Lower leg skin (tissue), 4 donors: ENCODE measurements around the gene YTHDF2. TPM values are rescaled to one million over a fixed set of nuclear protein-coding genes. Genes with fewer than 3 reads are reported as not detected.

Source experiments
- DNase-seq, 2 donors: peaks; one replicate each; pipeline ENCODE4 v3.0.0-alpha.2; 2019; ENCODE audit warnings: low spot score in 2 of 2
- H3K4me3 ChIP-seq: fragments of 200-600 bp; sonication (generic); 2 replicates; pipeline ENCODE4 v1.5.1; 2017; ENCODE audit warnings: mild to moderate bottlenecking, low read depth; ENCODE audit not compliant: poor library complexity, severe bottlenecking
- POLR2A ChIP-seq, 2 donors: fragments of 450-650 bp; IDR thresholded peaks; one replicate each; pipeline ENCODE4 v1.6.1; 2016 to 2017; ENCODE audit warnings: antibody characterized with exemption in 2 of 2, mild to moderate bottlenecking in 1 of 2, moderate library complexity in 1 of 2
- WGBS, 2 donors: methylation state at CpG; one replicate each; pipeline ENCODE4 v1.1.5; 2018; 5-methylcytosine and 5-hydroxymethylcytosine counted together
- intact Hi-C: fragments of 100-400 bp; cut with DNase I; formaldehyde crosslinking; loops from one replicate; pipeline ENCODE4 v1.15.0; 2023; ENCODE audit warnings: low total_unique reads
- total RNA-seq, 4 donors: library from RNA; depleted of rRNA; stranded (reverse); fragments of >200 nt; gene quantifications; one replicate each; pipeline ENCODE4 v1.1.0, GENCODE V29; 2016
- TF ChIP-seq, protein P1 (sequence below), 3 donors: fragments of 450-650 bp; IDR thresholded peaks; one replicate each; pipeline ENCODE4 v1.5.1; 2016; ENCODE audit warnings: antibody characterized with exemption in 3 of 3, mild to moderate bottlenecking in 3 of 3, moderate library complexity in 2 of 3

The YTHDF2 gene
- total RNA-seq, 4 donors from 2014 or later, result 59.6 to 79.9 (median 72.3) TPM

DNA sequence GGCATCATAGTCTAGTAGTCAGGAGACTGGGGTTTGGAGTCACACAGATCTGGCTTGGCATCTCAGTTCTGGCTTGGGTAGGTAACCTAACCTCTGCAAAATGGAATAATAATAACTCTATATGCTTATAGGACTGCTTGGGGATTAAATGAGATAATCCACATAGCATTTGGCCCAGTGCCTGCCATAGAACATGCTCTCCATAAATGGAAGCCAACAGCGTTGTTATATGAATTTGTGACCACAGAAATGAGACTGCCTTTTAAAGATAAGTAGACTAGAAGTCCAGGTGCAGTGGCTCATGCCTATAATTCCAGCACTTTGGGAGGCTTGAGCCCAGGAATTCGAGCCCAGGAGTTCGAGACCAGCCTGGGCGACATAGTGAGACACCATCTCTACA is 71.2 kb downstream of the YTHDF2 start:
- TF ChIP-seq, protein P1, sequence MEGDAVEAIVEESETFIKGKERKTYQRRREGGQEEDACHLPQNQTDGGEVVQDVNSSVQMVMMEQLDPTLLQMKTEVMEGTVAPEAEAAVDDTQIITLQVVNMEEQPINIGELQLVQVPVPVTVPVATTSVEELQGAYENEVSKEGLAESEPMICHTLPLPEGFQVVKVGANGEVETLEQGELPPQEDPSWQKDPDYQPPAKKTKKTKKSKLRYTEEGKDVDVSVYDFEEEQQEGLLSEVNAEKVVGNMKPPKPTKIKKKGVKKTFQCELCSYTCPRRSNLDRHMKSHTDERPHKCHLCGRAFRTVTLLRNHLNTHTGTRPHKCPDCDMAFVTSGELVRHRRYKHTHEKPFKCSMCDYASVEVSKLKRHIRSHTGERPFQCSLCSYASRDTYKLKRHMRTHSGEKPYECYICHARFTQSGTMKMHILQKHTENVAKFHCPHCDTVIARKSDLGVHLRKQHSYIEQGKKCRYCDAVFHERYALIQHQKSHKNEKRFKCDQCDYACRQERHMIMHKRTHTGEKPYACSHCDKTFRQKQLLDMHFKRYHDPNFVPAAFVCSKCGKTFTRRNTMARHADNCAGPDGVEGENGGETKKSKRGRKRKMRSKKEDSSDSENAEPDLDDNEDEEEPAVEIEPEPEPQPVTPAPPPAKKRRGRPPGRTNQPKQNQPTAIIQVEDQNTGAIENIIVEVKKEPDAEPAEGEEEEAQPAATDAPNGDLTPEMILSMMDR (IDR thresholded peaks at IDR 0.05), result no peak
- intact Hi-C loops, result no loop called here
- H3K4me3 ChIP-seq, result no peak overlapping the region
- WGBS, 2 donors, result 80 to 84% methylated on average over 4 of the region's 4 CpGs
- no peak for DNase-seq

DNA sequence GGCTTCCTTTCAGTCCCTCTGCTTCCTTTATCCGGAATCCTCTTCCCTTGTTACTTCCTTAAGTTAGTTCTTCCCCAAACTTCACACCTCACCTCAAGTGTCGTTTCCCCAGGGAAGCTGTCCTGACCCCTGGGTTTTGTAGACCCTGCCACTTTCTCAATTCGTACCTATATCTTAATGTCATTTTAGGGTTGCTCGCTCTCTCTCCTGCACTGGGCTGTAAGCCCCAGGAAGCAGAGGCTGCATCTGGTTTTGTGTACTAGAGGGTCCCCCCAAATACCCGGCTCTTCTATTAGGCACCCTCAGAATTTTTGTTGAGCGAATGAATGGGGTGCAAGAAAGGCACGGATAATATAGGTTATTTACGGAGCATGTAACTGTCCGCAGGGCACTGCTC is 74.6 kb downstream of the YTHDF2 start:
- intact Hi-C loops, result no loop called here
- 70 to 72% methylated on average over 9 of the region's 9 CpGs for WGBS, 2 donors
- no peak for TF ChIP-seq POLR2A (IDR thresholded peaks at IDR 0.05)
- TF ChIP-seq, protein P1 (IDR thresholded peaks at IDR 0.05), result no peak
- H3K4me3 ChIP-seq, result no peak overlapping the region
- no peak for DNase-seq

DNA sequence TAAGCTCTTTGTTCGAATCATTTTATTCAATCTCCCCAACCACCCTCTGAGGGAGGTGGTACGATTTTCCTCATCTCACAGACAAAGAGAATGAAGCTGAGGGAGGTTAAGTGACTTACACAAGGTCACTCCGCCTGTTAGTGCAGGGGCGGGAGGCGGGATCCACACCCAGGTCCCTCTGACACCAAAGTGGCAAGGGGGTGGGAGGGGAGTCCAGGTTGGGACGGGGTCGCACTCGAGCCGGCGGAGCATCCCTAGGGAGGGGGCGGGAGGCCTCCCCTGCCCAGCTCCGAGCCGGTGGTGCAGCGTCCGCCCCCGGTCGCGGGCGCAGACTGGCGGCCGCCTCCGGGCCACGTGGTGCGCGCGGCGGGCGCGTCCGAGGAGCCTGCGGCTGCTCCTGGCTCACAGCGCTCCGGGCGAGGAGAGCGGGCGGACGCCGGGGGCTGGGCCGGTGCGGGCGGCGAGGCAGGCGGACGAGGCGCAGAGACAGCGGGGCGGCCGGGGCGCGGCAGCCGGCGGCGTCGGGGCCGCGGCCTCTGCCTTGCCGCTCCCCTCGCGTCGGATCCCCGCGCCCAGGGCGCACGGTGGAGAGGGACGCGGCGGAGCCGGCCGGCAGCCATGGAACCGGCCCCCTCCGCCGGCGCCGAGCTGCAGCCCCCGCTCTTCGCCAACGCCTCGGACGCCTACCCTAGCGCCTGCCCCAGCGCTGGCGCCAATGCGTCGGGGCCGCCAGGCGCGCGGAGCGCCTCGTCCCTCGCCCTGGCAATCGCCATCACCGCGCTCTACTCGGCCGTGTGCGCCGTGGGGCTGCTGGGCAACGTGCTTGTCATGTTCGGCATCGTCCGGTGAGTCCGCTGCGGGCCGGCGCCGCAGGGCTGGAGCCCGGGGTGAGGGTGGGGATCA is 75.3 kb downstream of the YTHDF2 start, which contains the start of gene OPRD1:
Gene OPRD1 (plus strand): TSS at position 405 of the 903 bp plus-strand sequence. CDS start 214 bp downstream, at position 619.
- no peak within 1 kb of the TSS for H3K4me3 ChIP-seq
- TF ChIP-seq, protein P1 (IDR thresholded peaks at IDR 0.05), result no peak
- TF ChIP-seq POLR2A (IDR thresholded peaks at IDR 0.05), result no peak
- 4 to 30% methylated on average over 8 to 69 of the region's 108 CpGs for WGBS, 2 donors
- intact Hi-C loops, result no loop called here
- DNase-seq, result no peak

DNA sequence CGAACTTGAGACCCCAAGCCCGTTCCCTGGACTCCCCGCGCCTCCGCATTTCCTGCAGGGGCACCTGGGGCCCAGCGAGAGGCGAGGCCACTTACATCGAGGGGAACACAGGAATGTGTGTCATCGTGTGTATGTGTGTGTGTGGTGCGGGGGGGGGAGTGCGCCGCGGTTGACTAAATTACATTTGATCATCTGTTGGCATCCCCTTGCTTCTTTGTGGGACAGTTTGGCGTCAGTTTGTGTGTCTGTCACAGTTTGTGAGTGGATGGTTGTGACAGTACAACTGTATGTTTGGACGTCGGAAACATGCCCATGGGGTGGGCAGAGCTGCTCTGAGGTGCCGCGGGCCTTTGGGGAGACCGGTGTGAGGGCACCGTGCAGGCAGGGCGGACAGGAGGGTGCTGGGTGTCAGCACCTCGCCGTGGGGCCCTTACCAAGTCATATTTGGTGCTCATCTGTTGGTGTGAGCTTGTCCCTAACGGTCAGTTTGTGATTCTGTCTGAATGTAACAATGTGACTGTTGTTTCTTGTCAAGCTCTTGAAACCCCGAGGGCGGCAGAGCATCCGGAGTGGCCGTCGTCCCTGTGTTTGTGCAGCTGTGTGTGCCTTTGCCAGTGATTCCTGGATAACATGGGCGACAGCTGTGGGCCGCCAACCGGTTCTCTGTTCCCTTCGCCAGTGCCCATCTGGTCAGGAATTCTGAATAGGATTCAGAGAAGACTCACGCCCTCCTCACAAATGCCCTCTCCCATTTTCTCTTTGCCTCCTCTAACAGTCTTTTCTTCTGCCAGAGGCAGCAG is 76.1 kb downstream of the YTHDF2 start:
- WGBS, 2 donors, result 38 to 43% methylated on average over 28 to 33 of the region's 34 CpGs
- intact Hi-C loops, result no loop called here
- H3K4me3 ChIP-seq, result no peak overlapping the region
- no peak for TF ChIP-seq POLR2A (IDR thresholded peaks at IDR 0.05)
- TF ChIP-seq, protein P1 (IDR thresholded peaks at IDR 0.05), result no peak
- no peak for DNase-seq

DNA sequence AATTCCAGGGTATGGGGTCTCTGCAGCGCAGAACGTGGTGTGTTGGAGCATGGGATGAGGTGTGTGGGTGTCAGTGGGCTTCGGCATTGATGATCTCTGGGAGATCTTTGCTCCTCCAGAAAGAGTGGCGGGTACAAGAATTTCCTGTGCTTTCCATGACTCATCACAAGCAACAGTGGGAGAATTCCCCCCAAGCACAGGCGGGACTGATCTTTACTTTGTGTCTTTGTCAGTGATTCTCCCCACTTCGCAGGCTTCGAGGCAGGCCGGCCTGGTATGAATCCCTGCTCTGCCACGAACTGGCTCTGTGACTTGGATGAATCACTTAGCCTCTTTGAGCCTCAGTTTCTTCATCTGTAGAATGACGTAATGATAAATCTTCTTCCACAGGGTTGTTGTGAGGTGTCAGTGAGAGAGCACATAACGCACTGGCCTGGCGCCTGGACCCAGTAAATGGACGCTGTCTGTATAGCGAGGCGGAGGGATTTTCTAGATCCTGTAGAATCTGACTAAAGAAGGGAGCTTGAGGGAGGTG is 77.3 kb downstream of the YTHDF2 start:
- 64 to 67% methylated on average over 15 of the region's 15 CpGs for WGBS, 2 donors

More for the DNA sequence above, 77.3 kb downstream of the YTHDF2 start:
- no peak overlapping the region for H3K4me3 ChIP-seq
- intact Hi-C loops, result no loop called here
- TF ChIP-seq POLR2A (IDR thresholded peaks at IDR 0.05), result no peak
- TF ChIP-seq, protein P1 (IDR thresholded peaks at IDR 0.05), result no peak
- DNase-seq, result no peak
